Activated naive CD4-positive, alpha-beta T cell (primary cell): ENCODE results near the gene NRG2.

ENCODE experiments used
- DNase-seq, 4 experiments: peaks; one replicate each; lab custom pipeline; 2025; lab: John Stamatoyannopoulos, UW

Gene NRG2

DNA sequence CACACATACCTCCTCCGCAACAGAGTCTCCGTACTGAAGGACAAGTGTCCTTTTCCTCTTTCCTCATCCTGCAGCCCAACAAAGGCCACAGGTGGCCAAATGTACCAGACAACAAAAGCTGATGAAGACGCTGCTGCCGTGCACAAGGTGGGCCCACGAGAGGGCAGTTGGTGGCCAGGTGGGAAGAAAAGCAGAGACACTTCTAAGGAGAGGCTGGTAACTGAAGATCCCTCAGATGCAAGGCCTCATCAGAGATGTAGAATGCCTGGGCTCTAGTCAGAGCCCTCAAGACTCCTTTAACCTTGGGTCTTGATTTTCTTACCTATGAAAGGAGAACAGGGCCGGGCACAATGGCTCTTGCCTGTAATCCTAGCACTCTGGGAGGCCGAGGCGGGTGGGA, 75.7 kb downstream of the NRG2 start:
- DNase-seq = no peak

DNA sequence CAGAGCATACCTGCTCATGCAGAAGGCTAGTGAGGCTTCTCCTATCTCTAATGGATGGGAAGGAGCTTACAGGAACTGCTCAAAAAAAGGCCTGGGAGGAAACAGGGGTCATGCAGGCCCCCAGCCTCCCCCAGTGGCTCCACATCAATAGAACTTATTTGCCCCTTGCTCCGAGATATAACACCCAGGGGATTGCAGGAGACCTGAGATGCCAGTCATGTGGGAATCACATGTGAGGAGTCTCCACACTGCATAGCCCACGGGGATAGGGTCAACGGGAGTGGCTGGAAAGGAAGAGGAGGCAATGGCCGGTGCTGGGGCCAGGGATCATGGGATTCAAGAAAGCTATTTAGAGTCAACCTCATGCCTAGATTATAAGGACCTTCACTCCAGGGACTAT, 76.2 kb downstream of the NRG2 start:
- no peak for DNase-seq

DNA sequence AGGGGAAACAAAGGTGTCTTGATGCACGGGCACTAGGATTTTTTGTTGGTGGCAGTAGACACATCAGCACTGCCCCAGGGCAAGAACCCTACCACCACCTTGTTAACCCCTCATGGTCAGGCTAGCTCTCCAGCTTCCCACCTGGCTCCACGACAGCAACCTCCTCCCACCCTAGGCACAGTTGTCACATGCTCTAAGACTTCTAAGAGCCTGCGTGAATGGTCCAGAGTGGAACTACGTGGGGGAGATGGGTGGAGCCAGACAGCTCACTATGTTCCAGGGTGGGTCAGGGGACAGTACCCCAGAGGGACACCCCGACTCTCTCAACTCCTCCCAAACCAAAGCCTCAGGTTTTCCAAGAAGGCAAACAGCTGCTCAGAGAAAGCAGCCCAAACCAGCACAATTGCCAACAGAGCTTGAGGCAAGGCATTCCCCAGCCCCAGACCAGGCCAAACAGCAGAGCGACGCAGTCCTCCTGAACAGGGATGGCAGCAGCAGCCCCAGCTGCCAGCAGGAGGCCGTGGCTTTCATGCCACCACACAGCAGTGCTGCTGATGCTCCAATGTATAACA, 78.0 kb downstream of the NRG2 start:
- DNase-seq = no peak

DNA sequence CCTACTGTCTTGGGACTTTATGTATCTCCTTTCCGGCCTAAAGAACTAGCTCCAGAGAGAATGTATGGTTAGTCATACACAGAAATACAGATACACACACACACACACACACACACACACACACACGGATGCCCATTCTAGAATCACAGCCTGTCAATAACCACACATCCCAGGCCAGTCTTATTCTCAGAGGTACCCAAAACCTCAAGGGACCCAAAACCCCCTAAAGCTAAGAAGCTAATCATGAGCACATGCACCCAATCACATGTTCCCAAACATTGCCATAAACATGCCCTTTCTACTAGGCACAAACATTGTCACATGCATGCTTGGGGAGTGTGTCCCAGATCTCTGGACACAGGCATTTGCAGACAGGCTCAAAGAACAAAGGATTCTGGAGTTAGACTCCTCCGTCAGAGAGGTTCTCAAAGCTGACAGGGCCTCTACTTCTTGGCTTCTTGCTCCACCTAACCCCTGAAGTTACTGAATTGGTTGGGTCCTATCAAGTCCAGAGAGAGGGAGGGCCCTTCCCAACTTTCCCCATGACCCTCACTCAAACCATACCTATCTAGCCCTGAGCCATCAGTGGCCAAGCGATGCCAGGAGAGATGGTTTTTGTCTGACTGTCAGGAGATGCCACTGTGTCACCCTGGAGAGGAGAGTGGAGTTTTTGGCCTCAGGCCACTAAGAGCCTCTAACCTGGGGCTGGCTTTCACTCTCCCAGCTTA, 78.7 kb downstream of the NRG2 start:
- no peak for DNase-seq

DNA sequence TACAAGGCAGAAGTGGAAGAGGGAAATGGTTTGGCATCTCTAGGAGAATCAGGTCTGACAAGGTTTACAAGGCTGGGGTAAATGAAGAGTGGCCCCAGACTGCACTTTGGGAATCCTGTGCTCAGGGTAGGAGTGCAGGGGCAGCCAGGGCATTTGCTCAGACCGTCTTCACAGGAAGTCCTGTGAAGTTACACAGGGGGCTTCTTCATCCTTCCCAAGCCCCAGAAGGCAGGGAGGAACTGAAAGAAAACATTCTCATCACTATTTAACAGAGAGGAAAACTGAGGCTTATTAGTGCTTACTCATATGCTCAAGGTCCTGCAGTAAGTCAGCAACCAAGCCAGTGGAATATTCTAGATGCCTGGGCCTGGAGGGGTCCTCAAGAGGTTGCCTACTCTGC, 80.7 kb downstream of the NRG2 start:
- DNase-seq = no peak

DNA sequence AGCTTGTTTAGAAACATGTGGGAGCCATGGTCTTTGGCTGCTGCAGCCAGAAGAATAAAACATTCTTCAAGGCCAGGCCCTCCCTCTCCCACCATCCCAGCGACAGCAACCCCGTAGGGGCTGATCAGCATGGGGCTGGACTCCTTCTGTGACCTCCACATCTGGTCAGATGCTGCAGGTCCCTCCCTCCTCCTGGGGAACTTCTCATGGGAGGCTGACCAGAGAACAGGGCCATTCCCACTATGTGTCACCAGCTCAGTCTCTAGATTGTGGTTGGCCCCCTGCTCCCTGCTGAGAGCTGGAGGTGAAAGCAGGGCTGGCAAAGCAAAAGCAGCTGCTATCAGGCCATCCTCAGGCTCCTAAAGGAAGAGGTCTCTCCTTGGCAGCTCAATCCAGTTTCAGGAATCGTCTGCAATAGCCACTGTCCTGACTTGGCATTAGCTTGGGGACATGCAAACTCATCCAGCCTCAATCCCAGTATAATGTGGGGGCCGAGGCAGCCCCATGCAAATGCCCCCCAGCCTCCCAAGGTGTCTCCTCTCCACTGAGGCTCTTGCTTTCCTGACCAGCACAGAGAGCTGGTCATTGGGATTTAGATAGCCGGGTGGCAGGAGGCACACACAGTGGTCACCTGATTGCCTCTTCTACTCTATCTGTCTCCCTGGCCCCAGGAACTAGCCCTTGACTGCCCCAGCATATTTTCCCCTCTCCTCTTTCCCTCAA, 81.5 kb downstream of the NRG2 start:
- no peak for DNase-seq

DNA sequence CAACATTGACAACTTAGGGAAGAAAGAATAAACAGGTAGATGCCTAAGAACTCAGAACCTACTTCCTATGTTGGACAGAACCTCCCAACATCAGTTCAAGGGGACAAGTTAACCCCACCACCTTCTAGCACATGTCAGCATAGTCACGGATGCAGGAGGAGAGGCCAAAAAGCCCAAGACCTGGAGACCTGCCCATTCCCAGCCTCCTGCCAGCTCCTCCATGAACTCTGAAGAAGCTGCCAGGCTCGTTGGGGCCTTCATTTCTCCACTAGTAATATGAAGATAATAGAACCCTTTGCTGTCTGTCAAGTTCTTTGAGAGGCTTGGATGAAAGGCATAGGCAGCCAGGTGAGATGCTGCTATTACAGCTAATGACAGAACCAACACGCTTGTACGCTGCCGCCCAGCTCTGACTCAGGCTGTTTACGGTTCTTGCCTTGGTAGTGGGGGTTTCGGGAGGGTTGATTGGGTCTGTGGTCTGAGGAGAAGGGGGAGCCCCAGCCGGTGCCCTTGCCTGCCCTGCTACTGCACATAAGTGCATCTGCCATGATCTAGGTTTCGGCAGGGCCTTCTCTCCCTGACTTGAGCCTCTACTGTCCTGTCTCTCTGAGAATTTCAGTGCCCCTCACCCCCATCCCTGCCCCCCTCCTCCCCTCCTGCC, 82.2 kb downstream of the NRG2 start:
- DNase-seq = no peak

DNA sequence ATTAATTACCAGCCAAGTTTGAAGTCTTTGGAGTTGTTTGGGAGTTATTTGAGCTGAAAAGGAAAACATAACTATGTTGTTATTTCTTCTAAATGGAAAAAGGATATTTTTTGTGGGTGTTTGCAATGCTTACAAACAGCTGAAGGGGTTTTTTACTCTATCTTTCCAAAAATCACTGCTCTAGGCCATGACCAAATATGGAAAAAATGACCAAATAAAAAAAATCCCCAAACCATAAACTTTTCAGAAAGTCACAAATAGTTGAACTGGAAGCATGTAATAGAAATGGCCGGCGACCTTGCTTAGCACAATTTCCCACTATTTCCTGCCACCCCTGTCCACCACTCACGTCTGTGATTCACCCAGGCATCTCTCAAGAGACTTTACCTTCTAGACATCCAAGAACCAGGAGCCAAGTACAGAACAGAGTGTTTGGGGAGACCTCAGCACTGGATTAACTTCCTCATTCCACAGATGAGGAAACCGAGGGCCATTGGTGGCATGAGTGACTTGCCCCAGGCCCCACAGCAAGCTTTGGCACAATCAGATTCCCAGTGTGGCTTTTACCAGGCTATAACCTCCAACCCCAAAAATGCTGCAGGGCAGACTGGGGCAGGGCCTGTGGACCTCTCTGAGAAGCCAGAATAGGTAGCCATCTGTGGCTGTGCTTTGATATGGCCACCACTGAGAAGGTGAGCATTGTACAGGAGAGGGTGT, 84.5 kb downstream of the NRG2 start:
- DNase-seq = no peak

DNA sequence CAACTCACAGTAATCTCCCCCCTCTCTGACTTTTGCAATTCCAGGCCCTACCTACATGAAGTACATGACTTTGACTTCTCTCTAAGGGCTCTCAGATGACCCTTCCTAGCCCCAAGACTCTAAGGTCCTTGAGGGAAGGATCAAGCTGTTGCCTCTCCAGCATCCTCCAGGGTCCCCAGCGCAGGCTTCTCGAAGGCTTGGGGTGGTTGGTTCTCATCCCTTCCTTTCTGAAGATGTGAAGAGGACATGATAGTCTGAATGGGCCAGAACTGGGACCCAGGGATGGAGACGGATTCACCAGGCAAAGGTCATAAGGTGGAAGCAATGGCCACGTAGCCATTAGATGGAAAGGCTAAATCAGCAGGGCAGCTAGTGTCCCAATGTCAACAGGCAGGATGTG, 86.8 kb downstream of the NRG2 start:
- no peak for DNase-seq

DNA sequence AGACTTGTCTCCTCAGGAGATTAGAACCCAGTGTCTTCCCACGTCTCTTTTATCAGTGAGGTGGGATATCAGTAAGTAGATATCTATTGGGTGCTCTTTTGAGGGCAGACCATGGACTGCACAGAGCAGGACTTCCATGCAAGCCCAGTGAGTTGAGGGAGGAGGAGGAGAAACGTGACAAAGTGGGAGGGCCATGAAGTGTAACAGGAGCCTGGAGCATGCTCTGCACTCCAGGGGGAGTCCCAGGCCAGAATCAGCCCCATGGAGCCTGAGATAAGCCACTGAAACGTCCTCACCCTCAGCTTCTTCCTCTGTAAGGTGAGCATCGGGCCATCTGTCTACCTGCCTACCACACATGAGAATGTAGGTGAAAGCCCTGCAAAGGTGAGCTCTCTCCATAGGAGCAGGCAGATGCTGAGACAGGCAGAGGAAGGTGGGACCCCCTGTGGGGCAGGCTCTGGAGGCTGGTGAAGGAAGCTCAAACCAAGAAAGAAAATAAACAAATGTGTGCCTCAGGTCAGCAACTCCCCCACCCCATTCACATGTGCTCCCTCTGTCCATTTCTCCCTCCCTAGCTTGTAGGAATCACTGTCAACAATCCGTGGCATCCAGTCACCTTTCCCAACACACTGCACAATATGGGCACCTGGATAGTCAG, 87.4 kb downstream of the NRG2 start:
- no peak for DNase-seq

DNA sequence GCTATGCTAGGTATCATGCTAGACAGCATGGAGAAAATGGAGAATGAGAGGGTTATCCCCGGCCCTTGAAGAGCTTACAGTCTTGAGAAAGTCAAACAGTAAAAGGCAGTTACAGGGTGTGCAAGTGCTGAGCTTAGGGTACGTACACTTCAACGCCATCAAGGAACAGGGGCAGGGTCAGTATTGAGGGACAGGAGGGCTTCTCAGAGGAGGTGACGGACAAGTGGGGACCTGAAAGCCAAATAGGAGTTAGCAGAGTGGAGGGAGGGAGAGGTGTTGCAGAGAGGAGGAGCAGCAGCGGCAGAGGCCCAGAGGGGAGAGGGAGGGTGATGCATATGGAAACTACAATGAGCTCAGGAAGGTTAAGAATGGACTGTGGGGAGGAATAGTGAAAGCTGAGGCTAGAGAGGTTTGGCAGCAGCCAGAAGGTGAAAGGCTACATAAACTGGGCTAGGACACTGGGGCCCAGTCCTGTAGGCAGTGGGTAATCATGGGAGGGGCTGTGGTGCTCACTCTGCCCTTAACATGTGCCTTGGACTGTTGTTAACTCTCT, 88.0 kb downstream of the NRG2 start:
- no peak for DNase-seq

DNA sequence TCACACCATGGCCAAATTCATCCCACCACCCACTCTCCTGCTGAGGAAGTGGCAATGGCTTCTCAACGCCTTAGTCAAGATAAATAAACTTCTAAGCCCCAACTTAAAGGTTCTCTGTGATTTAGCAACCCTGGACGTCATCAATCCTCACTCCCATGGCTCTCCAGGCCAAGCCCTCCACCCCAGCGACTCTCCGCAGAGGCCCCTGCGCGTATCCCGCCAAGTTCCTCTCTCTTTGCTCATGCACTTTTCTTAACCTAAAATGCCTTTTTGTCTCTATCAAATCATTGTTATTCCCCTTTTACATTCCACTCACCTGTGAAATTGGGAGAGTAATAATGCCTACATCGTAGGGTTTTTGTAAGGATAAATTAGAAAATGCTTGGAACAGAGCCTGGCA, 88.6 kb downstream of the NRG2 start:
- no peak for DNase-seq

DNA sequence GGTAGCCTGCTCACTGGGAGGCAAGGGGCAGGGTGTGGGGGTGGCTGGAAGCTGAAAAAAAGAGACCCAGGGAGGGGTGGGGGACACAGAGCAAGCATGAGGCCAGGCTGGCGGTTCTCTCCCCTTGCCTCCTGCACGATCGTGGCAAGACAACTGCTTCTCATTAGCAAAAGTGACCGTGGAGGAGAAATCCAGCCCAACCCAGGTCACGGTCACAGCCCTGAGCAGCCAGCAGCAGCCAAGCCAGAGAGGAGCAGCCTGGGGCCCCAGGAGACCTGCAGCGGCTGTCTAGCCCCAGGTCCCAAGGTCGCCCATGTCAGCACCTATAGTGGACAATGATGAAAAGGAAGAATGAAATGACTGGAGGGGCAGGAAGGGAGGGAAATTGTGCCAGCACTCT, 89.1 kb downstream of the NRG2 start:
- no peak for DNase-seq

DNA sequence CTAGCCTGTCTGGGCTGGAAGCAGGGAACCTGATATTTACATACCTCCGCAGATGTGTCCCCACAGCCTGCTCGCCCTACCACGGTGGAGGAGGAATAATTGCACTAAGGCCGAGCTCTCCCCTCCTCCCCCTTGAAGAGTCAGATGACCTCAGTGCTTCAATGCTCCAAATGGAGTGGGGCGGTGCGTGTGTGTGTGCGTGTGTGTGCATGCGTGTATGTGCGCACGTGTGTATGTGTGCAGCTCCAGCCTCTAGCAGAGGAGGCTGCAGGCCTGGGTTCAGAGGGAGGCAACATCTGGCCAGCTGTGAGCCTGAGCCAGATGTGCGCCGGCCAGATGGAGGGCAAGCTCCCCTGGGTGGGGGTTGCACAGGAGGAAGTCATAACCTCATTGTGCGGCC, 90.5 kb downstream of the NRG2 start:
- no peak for DNase-seq

DNA sequence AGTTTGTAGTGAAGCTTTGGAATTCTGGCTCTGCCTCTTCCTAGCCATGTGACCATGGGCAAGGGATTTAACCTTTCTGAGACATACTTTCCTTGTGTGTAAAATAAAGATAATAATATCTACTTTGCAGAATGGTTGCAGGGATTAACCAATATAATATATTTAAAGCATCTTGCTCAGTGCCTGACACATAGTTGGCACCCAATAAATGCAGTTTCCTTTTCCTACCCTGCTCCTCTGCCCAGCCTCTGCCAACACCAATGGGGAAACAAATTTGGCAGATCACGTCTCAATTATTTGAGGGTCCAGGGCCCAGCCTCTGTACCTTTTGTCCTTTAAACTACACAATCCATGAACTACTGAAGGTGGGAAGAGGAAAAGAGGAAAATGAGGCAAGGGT, 91.1 kb downstream of the NRG2 start:
- DNase-seq = no peak

DNA sequence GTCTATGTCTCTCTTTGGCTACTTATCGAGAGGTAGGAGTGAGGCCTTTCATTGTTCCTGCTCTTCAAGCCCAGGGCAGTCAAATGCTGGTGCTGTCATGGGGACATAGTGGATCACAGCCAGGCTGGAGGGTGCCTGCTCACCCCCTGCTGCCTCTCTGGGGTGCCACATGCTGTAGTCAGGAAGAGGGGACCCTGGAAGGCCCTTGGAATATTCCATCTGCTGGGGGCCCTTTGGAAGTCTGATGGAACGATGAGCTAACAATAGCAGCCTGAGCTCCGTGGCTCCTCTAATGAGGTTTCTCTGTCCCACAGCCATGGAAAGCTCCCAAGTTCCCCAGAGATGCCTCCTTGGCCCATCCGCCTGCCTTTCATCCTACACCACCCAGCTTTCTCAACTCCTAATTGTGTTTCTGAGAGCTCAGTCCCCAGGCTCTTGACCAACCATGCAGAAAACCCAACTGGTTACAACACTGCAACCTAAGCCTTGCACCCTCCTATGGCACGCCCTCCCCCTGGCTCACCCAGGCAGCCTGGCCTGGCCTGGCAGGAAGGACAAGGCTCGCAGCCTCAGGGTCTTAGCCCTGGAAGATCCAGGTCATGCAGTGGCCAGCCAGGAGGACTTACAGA, 91.7 kb downstream of the NRG2 start:
- no peak for DNase-seq

DNA sequence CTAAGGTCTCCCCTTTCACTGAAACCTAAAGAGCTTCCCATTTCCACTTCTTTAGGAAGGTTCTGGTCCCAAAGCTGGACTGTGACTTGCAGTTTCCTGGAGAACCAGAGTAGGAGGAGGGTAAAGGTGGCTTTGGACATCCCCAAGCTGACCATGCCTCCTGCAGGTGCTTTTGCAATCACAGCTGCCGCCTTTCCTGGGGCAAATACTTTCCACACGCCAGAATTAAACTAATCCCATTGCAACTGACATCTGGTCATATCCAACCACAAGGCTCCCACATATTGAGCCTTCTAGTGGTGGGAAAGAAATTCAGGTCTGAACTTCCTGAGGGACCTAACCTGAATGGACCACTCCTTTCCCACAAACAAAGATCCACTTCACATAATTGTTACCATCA, 92.7 kb downstream of the NRG2 start:
- DNase-seq = no peak

DNA sequence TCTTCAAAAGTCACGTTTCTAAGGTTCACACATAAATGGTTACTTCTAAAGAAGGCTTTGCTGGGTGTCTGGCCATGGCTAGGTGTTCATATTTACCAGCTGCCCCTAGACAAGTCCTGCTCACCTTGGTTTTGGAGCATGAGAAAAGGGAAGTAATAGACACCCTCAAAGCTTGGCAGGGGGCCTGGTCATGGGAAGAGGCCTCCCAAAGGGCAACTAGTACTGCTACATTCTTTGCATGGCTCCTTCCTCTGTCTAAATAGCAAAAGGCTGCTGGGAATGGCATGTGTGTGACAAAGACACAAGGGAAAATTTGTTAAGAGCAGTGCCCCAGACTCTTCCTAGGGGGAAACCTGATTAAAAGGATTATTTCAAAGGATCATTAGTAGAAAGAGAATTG, 93.4 kb downstream of the NRG2 start:
- DNase-seq = no peak

DNA sequence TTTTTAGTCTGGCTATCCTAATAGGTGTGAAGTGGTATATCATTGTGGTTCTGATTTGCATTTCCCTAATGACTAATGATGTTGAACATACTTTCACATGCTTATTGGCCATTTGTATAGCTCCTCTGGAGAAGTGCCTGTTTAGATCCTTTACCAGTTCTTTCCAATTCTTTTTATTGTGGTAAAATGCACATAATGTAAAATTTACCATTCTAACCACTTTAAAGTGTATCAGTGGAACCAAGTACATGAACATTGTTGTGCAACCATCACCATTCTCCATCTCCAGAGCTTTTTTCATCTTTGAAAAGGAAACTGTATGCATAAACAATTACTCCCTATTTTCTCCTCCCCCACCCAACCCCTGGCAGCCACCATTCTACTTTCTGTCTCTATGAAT, 95.4 kb downstream of the NRG2 start:
- no peak for DNase-seq

DNA sequence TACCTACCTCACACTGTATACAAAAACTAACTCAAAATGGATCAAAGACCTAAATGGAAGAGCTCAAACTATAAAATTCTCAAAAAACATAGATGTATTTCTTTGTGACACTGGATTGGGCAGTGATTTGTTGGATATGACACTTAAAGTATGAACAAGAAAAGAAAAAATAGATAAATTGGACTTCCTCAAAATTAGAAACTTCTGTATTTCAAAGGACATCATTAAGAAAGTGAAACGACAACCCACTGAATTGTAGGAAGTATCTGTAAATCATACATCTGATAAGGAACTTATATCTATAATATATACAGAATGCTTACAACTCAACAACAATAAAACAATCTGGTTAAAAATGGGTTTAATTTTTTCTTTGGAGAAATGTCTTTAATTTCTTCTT, 96.7 kb downstream of the NRG2 start:
- DNase-seq = no peak

DNA sequence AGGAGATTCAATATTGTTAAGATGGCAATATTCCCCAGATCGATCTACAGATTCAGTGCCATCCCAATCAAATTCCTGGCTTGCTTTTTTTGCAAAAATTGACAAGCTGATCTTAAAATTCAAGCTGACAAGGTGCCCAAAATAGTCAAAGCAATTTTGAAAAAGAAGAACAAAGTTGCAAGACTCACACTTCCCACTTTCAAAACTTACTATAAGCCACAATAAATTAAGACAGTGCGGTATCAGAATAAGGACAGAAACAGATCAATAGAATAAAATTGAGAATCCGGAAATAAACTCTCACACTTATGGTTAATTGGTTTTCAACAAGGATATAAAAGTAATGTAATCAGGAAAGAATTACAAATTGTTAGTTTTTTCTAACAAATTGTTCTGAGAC, 97.1 kb downstream of the NRG2 start:
- DNase-seq = no peak
